ENCODE measurements around the gene NOP58.
"Not testable (repeated sequence)": the region's sequence is repeated elsewhere in the genome, so short reads cannot be mapped to it uniquely, and the experiment has no call there.

The NOP58 gene

DNA sequence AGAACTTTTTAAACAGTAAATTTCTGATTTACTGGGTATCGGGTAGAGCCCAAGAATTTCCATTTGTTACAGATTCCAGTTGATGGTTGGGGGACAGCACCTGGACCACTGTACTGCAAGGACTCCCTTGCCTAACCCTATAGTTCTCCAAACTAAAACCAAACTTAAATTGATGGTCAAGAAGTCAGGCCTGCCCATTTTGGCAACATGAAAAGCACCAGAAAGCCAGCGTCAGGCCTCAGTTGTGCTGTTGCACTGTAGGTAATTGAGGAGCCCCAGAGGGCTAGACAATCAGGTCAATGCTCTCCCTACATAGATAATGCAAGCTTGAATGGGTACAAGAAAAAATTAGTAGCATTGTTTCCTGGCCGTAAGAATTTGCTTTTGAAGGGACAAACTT lies 40.5 kb downstream of the NOP58 start:
- DNase-seq, result no peak

DNA sequence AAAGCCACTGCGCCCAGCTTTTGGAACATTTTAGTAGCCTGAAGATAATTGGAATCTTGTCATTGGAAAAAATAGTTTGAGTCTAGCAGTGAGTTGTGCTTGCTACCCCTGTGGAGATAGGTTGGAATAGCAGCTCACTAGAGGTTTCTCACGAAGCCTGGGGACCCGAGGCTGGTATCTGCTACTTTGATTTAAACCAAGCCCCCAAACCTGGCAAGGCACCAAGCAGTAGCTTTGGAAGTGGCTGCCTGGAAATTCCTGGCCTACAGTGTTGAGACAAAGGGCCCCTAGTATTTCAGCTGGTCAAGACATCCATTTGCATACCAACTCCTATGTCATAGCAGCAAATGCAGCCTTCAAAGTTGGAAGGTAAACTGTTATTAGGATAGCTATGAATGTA lies 42.1 kb downstream of the NOP58 start:
- no peak for DNase-seq

DNA sequence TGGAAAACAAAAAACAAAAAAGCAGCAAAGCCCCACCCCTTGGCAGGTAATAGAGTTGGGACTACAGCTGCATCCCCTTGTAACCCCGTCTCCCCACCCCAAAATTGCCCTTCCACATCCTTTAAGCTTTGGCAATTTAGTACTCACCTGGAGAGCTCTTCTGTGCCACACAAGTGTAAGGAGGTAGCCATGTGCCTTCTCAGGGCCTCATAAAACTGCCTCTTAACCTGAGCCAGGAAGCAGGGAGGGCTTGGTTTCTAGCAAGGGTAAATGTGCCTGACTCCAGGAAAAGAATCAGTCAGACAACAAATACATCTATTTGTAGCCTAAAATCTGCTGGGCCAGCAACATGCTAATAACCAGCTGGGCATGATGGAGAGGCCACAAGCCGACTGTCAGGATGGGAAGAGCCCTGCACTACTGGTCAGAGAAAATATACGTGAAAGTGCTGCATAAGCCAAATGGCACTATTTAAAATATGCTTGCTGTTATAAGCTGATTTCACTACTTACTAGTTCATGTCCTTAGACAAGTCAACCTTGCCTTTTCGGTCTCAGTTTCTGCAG lies 46.3 kb downstream of the NOP58 start:
- no peak for DNase-seq

GRCh38 chr2:202314116-202314515 lies 48.6 kb downstream of the NOP58 start:
- DNase-seq, result no peak

DNA sequence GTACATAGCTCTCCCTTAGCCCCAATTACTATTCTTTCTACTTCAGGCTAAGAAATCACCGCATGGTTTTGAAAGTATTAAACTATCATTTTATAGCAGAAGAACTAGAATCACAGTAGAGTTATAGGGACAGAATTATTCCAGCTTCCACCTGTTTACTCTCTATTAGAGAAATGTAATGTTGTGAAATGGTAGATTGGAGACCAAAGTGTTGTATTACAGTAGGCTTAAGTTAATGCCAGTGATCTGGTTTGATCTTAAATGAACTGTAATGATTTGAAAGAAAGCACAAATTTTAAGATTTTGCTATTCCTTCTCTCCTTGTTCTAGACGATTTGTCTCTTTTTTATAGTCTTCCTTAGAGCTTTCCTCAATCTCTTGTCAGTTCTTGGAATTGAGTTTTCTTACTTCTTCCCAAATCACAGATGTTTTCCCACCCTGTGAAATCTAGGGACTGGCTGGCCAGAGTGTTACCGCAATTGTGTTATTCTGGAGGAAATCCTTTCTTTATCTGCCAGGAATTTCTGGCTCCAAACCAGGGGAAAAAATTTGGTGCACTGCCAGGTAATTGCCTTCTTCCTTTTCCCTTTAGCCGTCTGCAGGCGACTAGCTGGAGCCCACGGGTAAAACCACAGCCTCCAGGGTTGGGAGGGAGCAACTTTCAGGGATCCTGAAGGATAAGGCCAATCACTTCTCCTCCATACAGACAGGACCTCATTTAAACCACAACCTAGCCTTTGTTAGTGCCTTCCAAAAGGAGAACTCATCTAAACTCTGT lies 51.7 kb downstream of the NOP58 start:
- DNase-seq, result no peak

GRCh38 chr2:202320362-202320761 lies 54.8 kb downstream of the NOP58 start:
- not testable (repeated sequence) for DNase-seq

DNA sequence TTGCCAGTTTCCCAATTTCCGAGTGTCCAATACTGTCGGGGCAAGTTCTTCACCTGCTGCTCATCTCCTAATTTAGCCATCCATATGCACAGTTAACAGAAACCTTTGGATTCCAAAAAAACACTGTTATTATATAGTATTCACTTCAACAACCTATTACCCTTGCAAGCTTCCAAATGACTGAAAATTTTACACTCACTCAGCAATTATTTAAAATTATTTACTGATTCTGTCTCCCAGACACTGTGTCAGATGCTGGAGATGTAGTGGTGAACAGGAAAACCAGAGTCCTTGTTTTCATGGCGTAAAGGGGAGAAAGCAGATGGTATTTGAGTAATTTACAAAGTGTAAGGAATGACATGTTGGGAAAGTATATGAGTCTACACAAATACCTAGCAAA lies 56.9 kb downstream of the NOP58 start:
- DNase-seq, result no peak

DNA sequence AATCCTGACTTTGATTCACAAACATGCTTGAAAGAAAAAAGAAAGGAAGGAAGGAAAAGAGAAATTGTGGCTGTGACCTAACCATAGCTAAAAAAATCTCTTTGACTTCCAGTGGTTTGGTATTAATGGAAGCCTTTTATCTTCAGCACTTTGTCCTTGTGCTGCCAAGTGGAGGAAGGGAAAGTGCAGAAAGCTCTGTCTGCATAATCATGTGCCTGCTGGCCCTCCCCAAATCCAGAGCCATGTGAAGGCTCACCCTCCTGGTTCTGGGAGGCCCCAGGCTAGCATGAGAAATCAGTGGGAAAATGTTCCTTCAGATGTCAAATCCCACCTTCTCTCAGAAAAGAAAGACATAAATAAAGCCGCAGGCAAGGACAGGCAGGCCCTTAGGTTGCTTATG lies 62.3 kb downstream of the NOP58 start:
- DNase-seq, result no peak

DNA sequence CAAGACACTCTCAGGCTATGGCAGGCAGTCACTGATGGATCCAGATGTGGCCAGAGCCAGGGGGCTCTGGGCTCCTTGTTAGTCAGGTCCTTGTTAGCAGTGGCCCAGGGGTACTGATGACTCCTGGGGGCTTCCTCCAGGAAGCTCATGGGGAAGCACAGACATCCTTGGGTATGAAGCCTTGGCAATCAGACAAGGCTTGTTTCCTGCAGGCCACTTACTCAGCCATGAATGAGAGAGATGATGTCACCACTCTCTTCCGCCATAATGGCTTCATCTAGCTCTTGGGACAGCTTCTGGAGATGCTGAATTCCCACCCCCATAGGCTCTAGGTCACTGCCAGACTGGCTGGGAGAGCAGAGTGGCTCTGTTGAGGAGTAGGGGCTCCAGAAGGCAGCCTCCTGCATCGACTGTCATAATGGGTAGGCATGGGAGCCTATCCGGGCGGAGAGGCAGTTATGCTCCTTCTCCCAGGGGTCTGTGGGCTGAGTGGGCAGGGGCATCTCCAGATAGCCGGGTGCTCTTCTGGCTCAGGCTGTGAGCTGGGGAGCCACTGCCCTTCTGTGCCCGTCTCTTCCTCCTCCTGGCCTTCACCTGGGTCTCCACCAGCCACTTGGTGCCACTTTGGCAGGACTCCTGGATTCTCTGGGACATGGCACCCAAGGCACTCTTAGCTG lies 70.4 kb downstream of the NOP58 start:
- DNase-seq, result no peak

- no peak for DNase-seq
Measured at GRCh38 chr2:202337151-202337550, 71.6 kb downstream of the NOP58 start.

- DNase-seq, result no peak
Measured at GRCh38 chr2:202337706-202338346, 72.3 kb downstream of the NOP58 start.

GRCh38 chr2:202339071-202339870 lies 73.7 kb downstream of the NOP58 start:
- DNase-seq, result no peak

- DNase-seq, result no peak
Measured at GRCh38 chr2:202344178-202344577, 78.6 kb downstream of the NOP58 start.

- DNase-seq, result no peak
Measured at GRCh38 chr2:202346180-202346579, 80.6 kb downstream of the NOP58 start.
